ENCODE results near the gene APC.

DNA sequence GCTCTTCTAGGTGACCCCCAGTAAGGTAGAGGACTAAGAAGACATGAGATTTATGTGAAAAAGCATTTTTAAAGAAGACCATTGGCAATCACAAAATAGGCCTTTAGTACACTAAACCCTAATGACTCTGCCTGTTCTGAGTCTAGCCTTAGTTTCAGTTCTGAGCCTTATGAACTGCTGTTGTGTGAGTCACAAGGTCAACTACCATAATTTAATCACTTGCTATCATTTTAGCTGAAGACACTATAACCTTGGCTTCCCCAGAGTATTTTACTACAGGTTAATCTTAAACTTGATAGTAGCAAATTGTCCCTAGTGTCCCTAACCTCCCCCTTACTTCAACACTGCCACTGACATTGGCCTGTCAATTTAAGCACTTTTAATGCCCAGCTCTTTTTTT lies 34.4 kb downstream of the APC start:
- TF ChIP-seq, protein P1, sequence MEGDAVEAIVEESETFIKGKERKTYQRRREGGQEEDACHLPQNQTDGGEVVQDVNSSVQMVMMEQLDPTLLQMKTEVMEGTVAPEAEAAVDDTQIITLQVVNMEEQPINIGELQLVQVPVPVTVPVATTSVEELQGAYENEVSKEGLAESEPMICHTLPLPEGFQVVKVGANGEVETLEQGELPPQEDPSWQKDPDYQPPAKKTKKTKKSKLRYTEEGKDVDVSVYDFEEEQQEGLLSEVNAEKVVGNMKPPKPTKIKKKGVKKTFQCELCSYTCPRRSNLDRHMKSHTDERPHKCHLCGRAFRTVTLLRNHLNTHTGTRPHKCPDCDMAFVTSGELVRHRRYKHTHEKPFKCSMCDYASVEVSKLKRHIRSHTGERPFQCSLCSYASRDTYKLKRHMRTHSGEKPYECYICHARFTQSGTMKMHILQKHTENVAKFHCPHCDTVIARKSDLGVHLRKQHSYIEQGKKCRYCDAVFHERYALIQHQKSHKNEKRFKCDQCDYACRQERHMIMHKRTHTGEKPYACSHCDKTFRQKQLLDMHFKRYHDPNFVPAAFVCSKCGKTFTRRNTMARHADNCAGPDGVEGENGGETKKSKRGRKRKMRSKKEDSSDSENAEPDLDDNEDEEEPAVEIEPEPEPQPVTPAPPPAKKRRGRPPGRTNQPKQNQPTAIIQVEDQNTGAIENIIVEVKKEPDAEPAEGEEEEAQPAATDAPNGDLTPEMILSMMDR (IDR thresholded peaks at IDR 0.05) = no peak
- no peak for TF ChIP-seq POLR2A (IDR thresholded peaks at IDR 0.05)
